HPDE6-E6E7 (cell line): ENCODE measurements around the gene CNTNAP2.

Experiments
- DNase-seq: peaks from one replicate; pipeline ENCODE4 v3.0.0; 2011; ENCODE audit warnings: missing footprints; ENCODE audit errors: extremely low spot score

CNTNAP2 gene

DNA sequence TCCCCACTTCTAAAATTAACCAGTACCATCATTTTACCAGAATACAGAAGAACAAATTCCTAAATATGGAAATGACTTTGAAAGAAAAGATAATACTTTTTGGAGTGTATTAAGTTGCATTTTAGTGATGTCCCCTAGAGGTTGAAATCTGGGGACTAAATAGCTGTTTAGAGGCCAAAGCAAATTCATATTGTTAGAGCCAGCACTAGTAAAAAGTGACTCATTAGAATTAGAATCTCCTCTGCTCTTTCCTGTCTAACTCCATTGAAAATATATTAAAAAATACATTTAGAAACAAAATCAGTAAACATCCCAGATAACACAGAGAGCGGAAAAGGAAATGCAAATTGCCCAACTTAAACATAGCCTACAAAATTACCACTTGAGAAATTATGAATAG is 1284.3 kb downstream of the CNTNAP2 start:
- DNase-seq: no peak

DNA sequence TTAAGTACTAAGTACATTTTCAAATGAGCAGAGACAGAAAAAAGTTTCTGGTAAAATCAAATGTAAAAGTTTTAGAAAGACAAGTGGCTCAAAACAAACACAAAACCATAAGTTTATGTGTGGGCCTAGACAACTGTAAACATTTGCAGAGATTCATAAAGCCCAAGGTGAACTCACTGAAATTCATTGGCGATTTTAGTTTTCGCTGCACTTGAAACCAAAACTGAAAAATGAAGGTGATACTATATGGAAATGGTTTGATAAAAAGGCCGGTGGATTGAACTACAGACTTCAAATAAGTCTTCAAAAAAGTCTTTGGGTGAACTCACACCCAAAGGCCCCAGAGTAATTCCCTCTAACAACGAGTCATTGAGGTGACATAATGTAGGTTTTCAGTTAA is 1289.0 kb downstream of the CNTNAP2 start:
- no peak for DNase-seq

DNA sequence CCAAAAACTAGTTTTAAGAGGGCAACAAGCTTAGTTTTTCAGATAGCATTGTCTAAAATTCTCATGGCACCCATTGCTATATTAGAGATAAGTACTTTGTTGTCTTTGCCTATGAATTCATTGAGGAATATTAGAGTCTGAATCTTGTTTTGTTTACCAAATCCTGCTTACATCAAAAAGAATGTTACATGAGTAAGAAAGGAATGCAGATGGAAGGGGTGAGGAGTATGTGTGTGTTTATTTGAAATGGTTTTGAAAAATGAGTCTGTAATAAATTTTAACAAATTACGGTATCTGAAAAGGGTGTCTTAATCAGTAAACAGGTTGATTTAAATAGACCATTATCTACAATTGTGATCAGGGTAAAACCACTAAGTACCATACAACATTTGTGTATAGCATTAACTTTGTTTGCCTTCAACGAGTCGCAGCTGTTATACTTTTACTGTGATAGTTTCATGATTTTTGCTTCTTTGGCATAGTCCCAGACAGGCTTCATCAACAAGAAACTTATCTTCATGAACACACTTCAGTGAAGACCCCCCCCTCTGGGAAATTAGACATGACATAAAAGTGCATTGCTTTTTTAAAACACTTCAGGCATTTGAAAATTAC is 1290.0 kb downstream of the CNTNAP2 start:
- no peak for DNase-seq

DNA sequence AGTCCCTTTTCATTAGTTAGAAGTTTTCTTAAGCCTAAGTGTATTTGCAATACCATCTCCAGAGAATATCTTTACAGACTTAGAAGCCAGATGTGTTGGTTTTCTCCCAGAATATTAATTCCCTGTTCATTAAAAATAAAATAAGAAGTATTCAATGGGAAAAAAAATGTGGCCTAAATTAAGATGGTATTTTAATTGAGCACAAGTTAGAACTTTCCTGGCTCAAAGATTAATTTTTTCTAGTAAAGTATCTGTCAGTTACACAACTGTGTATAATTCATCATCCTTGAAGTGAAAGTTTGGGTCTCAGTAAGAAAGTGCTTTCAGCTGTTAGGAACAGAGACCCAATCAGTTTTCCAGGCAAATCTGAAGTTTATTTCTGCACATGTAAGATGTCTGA is 1294.5 kb downstream of the CNTNAP2 start:
- DNase-seq: no peak

DNA sequence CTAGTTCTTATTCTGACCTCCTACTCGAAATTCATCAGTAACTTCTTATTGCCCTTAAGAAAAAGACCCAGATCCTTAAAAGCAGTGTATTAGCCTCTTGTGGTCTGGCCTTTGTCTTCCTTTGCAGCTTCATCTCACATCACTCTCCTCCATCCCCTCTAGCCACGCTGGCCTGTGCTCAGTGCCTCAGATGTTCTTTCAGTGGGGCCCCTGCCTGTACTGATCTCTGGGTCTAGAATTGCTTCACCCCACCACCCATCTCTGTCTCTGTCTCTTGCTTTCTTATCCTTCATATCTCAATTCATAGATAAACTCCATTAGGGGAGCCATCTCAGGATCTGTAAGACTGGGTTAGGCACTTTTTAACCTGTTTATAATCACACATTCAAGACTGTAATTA is 1295.5 kb downstream of the CNTNAP2 start:
- no peak for DNase-seq

DNA sequence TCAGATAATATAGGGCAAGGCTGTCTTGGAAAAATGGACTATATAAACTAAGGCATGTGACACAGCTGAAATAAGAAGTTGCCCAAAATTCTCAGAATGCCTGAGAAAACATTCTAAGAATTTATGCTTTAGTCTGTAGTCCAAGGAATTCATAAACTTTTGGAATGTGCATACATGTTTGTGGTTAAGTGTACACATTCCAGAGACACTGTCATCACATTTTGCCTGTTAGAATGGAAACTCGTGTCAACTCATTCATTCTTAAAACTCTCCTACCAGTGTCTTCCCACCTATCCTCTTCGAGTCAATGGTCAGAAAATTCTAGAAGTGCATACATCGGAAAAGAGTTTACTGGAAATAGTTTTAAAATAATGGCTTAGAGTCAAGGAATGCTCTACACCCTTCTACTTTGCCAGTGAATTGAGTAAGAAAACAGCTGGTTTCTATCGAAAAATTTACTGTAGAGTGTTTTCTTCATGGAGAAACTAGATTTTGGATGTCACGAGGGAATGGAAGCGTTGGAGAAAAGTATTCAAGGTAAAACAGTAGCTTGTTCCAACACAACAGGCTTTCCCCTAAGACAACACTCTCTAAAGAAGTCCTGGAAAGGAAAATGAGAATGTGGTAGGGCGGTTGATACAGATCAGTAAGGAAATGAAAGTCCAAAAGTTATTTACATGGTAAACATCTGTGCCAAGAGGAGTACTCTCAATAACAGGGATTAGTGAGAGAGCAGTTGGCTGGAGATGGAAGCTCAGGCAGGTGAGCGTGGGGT is 1296.4 kb downstream of the CNTNAP2 start:
- DNase-seq: no peak

DNA sequence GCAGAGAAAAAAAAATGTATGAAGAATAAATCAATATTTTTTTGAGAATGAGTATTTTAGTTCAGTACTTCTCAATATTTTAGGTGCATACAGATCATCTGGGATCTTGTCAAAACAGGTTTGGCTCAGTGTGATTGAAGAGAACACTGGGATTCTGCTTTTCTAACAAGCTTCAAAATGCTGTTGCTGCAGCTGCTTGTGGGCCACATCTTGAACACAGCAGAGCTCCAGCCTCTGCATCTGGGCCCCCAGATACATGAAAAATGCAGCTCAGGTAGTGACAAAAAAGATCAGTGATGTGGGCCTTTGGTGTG is 1296.9 kb downstream of the CNTNAP2 start:
- DNase-seq: no peak

DNA sequence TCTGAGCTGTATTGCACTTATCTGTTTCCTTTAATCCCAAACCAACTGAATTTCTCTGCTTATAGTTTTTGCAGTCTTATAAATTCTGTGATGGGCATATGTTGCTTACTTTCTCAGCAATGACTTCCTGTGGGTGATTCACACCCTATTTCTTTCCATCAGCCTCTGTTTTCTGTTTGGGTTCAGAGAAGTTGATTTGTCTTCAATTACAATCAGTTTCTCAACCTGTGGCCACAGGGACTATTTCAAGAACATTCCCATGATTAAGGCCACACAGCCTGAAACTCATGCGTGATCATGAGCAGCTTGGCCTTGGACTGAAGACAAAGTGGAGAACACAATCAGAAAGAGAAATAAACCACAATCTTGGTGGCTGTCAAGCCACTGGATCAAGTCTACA is 1299.4 kb downstream of the CNTNAP2 start:
- no peak for DNase-seq

DNA sequence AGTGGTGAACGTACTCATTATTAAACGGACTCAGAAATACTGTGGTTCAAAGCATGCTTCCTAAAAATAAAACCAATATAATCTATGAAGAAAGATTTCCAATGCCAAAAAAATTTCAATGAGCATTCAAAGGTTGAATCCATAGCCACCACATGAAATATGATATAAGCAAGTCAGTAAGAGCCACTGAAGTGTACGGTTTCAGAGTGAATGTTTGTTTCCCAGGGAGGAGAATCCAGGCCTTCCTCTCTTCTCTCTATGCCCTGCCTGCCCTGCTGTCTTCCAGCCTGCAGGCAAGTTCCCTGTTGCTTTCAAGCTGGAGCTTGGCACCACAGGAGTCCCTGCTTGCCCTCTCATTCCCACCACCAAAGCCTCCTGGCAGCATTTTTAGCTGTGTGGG is 1302.4 kb downstream of the CNTNAP2 start:
- DNase-seq: no peak

DNA sequence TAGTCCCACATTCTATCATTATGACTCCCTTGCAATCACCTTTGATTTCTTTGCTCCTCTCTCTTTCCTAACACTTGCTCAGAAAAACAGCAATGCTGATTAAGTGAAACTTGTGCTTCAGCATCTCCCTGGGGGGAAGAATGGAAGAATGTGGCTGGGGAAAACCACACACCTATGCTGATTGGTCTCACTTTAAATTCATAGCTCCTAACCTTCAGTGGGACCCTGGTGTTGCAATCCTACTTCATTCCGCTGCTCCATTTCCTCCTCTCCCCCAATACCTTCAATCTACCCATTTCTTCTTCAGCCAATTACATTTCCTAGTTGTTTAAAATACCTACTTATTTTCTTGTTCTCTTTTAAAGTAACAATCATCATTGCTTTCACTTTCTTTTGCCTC is 1307.3 kb downstream of the CNTNAP2 start:
- no peak for DNase-seq

DNA sequence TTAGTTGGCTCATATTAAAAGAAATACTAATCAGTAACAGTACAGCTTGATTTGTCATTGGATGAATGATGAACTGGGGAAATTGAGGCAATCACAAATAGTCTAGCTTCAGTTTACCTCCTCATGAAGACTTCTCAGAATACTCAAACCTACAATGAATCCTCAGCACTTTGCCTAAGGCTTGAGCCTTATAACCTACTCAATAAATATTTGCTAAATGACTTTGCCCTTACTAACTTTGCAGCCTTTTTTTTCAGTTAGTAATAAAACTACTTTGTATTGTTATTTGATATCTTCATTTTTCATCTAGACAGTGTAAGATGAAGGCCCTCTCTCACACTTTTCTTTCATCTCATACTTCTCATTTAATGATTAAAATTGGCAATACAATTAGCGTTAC is 1311.5 kb downstream of the CNTNAP2 start:
- DNase-seq: no peak

DNA sequence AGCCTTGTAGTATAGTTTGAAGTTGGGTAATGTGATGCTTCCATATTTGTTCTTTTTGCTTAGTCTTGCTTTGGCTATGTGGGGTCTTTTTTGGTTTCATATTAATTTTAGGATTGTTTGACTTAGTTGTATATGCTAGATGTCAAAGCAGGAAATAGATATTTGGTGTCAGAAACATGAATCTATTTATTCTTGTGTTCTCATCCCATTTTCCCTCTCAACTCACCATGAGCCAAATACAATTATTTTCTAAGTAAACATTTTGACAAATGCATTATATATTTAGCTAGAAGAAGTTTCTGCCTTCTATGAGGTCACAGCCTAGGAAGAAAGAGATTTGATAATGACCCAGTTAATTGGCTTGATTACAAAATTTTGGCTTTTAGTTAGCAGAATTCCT is 1313.4 kb downstream of the CNTNAP2 start:
- no peak for DNase-seq

DNA sequence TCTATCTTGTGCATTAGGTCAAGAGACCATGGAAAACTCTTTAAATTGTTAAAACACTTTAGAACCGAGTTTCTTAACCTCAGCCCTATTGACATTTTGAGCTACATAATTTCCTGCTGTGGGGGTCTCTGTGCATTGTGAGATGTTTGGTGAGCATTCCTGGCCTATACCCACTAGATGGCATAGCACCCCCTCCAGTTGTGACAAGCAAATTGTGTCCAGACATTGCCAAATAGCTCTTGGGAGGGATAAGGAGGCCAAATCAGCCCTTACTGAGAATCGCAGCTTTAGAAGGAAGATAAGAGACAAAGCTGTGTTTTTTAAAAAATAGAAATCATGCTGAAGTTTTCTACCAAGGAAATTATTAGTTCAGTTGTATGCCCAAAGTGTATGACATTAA is 1315.5 kb downstream of the CNTNAP2 start:
- DNase-seq: no peak

DNA sequence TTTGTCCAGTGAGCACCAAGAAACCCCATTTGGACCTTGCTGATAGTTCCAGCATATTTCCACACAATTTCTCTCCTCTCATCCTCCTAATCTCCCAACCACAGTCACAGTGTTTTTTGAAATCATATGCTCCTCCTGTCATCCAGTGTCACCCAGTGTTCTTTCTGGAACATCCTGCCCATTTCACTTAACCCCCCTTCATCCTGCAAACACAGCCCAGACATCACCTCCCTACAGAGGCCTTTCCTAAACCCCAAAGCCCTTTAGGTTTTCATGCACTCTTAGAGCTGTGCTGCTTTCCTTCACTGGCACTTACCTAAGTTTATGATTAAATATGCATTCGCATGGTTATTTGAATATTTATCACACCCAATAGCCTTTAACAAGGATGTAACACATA is 1316.0 kb downstream of the CNTNAP2 start:
- DNase-seq: no peak

DNA sequence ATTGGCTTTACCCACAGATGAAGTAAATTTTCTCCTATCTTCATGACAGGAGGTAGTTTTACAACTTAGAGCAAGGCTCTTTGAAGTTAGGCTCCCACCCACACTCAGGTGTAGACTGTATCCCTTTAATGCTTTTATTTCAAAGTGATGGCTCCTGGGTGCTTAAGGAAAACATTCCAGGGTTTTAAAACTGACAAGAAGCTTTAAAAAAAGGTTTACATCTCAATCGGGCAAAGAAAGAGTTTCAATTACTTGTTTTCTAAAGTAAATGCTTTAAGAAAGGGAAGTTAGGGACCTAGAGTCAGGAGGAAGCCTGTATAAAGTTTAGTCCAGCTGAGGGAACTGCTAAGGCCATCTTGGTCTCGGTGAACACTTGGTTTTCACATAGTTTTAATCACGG is 1320.1 kb downstream of the CNTNAP2 start:
- no peak for DNase-seq

DNA sequence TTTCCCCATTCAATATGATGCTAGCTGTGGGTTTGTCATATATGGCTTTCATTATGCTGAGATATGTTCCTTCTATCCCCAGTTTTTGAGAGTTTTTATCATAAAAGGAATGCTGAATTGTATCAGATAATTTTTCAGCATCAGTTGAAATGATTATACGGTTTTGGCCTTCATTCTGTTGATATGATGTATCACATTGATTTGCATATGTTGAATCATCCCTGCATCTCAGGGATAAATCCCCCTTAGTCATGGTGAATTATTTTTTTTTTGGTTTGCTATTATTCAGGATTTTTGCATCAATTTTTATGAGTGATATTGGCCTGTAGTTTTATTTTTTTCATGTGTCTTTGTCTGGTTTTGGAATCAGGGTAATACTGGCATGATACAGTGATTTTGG is 1321.6 kb downstream of the CNTNAP2 start:
- no peak for DNase-seq

DNA sequence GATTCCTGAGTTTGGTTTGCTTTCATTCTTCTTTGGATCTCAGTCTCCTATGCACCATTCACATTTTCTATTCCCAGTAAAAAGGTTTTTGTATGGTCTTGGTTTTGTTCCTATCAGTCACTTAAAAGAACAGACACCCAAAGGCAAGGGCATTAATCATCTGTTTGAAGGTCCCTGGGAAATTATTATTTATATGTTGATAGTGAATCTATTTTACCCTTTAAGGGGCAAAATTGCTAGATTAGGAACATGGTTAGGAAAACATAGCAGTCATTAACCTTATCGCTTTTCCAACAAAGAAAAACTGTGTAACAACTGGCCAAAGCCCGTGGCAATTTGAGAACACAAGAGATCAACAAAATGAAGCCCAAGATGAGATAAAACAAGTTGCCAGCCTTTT is 1327.3 kb downstream of the CNTNAP2 start:
- DNase-seq: no peak

DNA sequence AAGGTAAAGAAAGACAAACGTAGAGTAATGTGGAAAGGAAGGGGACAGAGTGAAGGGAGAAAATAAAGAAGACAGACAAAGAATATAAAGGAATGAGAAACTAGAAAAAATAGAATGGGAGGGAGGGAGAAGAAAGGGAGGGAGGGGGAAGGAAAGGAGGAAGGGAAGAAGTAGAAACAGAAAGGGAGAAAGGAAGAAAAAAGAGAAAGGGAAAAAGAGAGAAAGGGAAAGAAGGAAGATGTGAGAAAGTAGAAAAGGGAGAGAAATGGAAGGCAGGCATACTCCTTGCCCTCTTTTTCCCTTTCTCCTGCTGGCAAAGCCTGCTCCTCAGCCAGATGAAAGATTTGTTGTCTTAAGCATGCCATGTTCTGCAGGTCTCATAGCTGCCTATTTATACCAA is 1336.2 kb downstream of the CNTNAP2 start:
- DNase-seq: no peak

DNA sequence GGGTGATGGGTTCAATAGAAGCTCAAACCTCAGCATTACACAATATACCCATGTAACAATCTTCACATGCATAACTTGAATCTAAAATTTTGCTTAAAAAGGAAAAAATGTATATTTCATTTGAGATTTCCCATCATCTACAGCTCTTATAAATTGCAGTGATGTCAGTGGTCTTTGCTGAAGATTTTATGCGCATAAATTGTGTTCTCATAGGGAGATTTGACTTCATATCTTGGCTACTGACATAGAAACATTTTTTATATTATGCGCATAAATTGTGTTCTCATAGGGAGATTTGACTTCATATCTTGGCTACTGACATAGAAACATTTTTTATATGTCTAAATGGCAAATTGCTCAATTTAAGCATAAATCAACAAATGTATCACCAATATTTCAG is 1348.6 kb downstream of the CNTNAP2 start:
- DNase-seq: no peak

DNA sequence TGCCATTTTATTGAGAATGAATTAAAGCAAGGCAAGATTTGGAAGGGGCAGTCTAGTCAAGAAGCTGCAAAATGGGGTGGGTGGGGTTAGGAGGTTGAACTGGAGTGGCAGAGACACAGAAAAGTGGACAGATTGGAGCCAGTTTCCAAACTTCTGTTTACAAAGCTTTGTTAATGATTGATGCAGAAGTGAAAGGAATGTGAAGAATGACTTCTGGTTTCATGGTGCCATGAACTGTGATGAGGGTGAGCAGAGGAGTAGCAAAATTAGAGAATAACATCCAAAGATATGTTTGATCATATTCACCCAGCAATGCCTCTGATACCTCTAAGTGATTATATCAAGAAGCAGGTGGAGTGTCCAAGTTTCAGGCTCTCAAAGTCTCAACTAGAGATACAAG is 1356.0 kb downstream of the CNTNAP2 start:
- no peak for DNase-seq

DNA sequence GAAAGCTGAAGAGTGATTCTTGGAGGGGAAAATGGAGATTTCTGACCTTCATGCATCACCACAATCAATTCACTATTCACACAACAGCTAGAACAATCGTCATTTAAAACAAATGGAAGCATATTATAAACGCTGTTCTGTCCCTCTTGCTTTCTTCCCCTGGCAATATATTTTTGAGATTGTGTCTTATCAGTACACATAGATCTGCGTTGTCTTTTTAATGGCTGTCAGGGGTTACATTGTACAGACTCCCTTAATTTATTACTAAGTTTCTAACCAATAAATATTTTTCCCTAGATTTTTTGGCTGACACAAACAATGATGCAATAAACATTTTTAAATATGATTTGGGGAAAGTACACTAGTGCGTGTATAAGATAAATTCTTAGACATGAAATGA is 1358.3 kb downstream of the CNTNAP2 start:
- no peak for DNase-seq

DNA sequence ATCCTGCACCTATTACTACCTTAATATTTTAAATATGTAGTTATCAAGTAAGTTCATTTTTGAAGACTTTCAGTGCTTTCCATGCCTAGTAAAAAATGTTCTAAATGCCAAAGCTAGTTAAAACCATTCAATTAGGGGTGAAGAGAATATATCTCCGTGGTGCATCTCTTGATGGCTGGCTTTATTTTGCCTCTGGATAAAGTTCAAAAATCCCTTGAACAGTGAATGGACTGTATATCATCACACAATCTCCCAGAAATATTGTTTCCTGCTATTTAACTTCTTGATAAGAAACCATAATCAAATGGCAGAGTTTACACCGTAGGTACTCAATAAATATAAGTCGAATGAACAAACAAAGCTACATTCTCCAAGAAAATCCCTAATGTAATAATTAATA is 1360.9 kb downstream of the CNTNAP2 start:
- DNase-seq: no peak

DNA sequence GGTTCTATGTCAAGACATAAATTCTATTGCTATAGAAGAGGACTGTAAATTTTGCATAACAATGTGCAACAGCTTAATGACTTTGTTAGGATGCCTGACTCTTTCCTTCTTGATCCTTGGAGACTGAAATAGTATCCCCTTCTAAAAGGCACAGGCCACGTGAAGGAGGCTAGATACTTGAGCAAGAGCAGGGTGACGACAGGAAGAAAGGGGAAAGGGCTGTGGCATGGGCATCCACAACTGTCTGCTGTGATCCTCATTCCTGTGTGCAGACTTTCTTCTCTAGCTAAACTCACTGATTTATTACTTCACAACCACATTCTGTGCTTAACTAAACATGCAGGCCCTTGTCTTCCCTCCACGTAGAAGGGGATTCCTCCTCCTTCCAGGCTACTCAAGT is 1362.2 kb downstream of the CNTNAP2 start:
- DNase-seq: no peak
